ENCODE measurements around the gene BCKDK. TPM values are rescaled to one million over a fixed set of nuclear protein-coding genes. Genes with fewer than 3 reads are reported as not detected.

BCKDK gene
- total and polyA plus RNA-seq, 2 of the 8 experiments (the other 6 are each of a cell fraction or from before 2014, with no cell fraction given) = 49.6 to 77.1 TPM

DNA sequence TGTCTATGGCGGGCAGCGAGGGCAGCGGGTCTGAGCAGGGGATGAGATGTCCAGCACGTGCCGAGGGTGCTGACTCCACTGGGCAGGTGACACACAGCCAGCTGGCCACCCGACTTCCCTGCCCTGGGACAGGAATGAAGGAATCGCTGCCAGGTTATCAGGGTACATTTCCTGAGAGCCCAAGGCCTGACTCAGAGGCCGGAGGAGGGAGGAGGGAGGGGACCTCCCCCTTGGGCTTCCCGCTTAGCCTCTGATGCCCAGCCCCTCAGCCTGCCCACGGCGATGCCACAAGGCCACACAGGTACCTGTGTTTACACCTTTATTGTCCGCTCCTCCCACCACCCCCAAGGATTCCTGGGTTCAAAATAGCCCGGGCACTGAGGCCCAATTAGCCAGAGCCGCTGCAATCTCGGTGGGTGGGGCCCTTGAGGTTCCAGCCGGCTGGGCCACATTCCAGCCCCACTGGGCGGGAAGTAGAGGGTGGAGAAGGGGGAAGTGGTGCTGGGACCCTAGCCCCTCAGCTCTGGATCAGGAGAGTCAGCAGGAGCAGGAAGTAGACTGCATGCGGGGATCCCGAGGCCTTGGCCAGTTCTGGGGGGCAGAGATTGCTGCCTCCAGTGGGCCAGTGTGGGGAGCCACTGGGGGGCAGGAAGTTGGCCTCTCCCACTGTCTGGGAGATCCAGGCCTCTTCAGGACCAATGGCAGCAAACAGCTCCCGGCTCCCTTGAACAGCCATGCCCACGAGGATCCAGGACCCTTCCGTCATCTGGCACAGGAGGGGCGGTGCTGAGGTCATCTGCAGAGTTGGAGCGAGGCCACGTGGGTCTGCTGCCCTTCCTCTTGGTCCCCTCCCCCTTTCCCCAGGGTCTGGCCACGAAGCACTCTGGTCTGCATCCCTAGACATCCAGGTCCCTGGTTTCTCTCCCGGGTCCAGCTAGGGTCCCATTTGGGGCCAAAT, 30.7 kb downstream of the BCKDK start:
- peak overlapping the region; percentile 78; the same call in 1 of the 2 replicates for H2BK12ac ChIP-seq (ENCODE audit: low read depth, low read length)
- 58% methylated on average over 25 of the region's 27 CpGs; no CpG with 5 or more reads in 1 of the 2 experiments for WGBS, 2 experiments (ENCODE audit: extremely low coverage in 1 of 2, insufficient coverage in 1 of 2, insufficient read length in 1 of 2, insufficient replicate concordance in 2 of 2, low coverage in 1 of 2, low lambda C conversion rate in 2 of 2, missing lambda C conversion rate in 1 of 2)
- H3K18ac ChIP-seq (ENCODE audit: extremely low read depth, low read length) = peak overlapping the region; percentile 72
- H3K4me3 ChIP-seq (ENCODE audit: extremely low read depth in 1 of 4, insufficient read depth in 2 of 4, low read depth in 3 of 4, low read length in 4 of 4) = no peak overlapping the region; a peak in 1 of 8 replicates
- POLR2A ChIA-PET (ENCODE audit: partially characterized antibody) = interaction anchor here (0.6 to 34.9 kb wide), 8 partner anchors 9 to 197 kb away, joined by 3 to 713 read pairs (median 6); partner anchors contain the start of genes BCKDK, FUS, KAT8 and PRSS8
- peaks cover 0 to 6% of the 10 kb centered on the region in 2 experiments; a peak in 1 of 4 replicates for H3K79me2 ChIP-seq (ENCODE audit: control insufficient read depth in 1 of 2, insufficient read depth in 2 of 2, low read length in 2 of 2)
- peak overlapping the region; percentile 38; the same call in 1 of the 2 replicates for H2BK20ac ChIP-seq (ENCODE audit: low read length)
- H4K20me1 ChIP-seq (replicated peaks in 1 of 2; ENCODE audit: control insufficient read depth in 1 of 2, insufficient read depth in 2 of 2, low read length in 2 of 2) = peaks cover under 1 to 4% of the 10 kb centered on the region in 2 experiments
- peak overlapping the region; percentile 56 for H4K5ac ChIP-seq (ENCODE audit: insufficient read length, low read depth, low read length)
- H2BK5ac ChIP-seq (ENCODE audit: low read depth, low read length) = peak overlapping the region; percentile 71; the same call in 1 of the 2 replicates
- H2AFZ ChIP-seq (ENCODE audit: low read length) = no peak overlapping the region
- H3K4me1 ChIP-seq (replicated peaks in 1 of 4; ENCODE audit: control insufficient read depth in 3 of 4, insufficient read depth in 4 of 4, low read length in 3 of 4) = peaks cover 5 to 39% (median 30%) of the 10 kb centered on the region in 4 experiments
- H3K4me2 ChIP-seq (ENCODE audit: insufficient read depth in 1 of 2, low read depth in 2 of 2, low read length in 2 of 2) = peak overlapping the region; percentile 4 to 37; a peak in 3 of 4 replicates
- H3K14ac ChIP-seq (ENCODE audit: insufficient read length) = no peak overlapping the region
- peak overlapping the region; percentile 76; the same call in 1 of the 2 replicates for H2AK5ac ChIP-seq (ENCODE audit: low read depth, low read length)
- CTCF ChIA-PET (ENCODE audit: partially characterized antibody) = interaction anchor here (0.7 to 8.1 kb wide), 8 partner anchors 10 to 185 kb away, joined by 3 to 56 read pairs (median 3); no protein-coding TSS in a partner anchor
- H3K23me2 ChIP-seq (ENCODE audit: low read depth, low read length) = peaks cover 20% of the 10 kb centered on the region
- peaks cover 1 to 13% (median 9%) of the 10 kb centered on the region in 4 experiments; a peak in 5 of 7 replicates for H3K27me3 ChIP-seq (replicated peaks in 1 of 4; ENCODE audit: control insufficient read depth in 3 of 4, extremely low read depth in 1 of 4, insufficient read depth in 3 of 4, low read length in 3 of 4)
- peaks cover 4% of the 10 kb centered on the region for H3K79me1 ChIP-seq (ENCODE audit: low read depth, low read length)
- FAIRE-seq (no peak), DNase-seq (ENCODE audit: low read depth in 1 of 2, low spot score in 2 of 2) (peak in 1 of 2 experiments; percentile 70)
- H3K9ac ChIP-seq (replicated peaks in 1 of 4; ENCODE audit: extremely low read depth in 1 of 4, low read depth in 3 of 4, low read length in 3 of 4) = no peak overlapping the region
- H2BK15ac ChIP-seq (ENCODE audit: low read length) = peak overlapping the region; percentile 36
- H4K8ac ChIP-seq (ENCODE audit: extremely low read depth, insufficient read depth, low read length) = peak overlapping the region; percentile 64; the same call in 1 of the 2 replicates
- H4K91ac ChIP-seq (replicated peaks; ENCODE audit: insufficient read length, low read length) = peak overlapping the region; percentile 95
- H3K27ac ChIP-seq (ENCODE audit: low read depth, low read length) = 0 out of 2 replicates have a peak overlapping the region, but pooled peaks have one; percentile 31
- no peak overlapping the region for H3K23ac ChIP-seq (ENCODE audit: insufficient read length)
- H3K4ac ChIP-seq (replicated peaks; ENCODE audit: insufficient read length, low read depth, low read length) = no peak overlapping the region
- H3K56ac ChIP-seq (replicated peaks; ENCODE audit: insufficient read length, low read depth, low read length) = no peak overlapping the region
- H3K9me3 ChIP-seq (ENCODE audit: insufficient read depth in 2 of 2, low read depth in 1 of 2, low read length in 1 of 2) = no peaks in the 10 kb centered on the region
- H3K36me3 ChIP-seq (ENCODE audit: control insufficient read depth in 2 of 4, insufficient read depth in 4 of 4, low read length in 3 of 4) = peaks cover 0 to 1% (median 0%) of the 10 kb centered on the region in 4 experiments; a peak in 1 of 8 replicates
- H2BK120ac ChIP-seq (replicated peaks; ENCODE audit: low read depth, low read length) = peak overlapping the region; percentile 5
- no peak for TF ChIP-seq KDM4A (IDR thresholded peaks at IDR 0.05; ENCODE audit: low read depth, low read length, severe bottlenecking)
- TF ChIP-seq SP4 (IDR thresholded peaks at IDR 0.05; ENCODE audit: low read length) = no peak
- no peak for TF ChIP-seq SP2 (IDR thresholded peaks at IDR 0.05; ENCODE audit: low read length)
- no peak for TF ChIP-seq JUND (IDR thresholded peaks at IDR 0.05; ENCODE audit: low read length)
- peak; percentile 53; the same call in 1 of the 2 replicates for TF ChIP-seq SP1 (IDR thresholded peaks at IDR 0.05; ENCODE audit: low read depth, low read length)
- TF ChIP-seq EGR1 (IDR thresholded peaks at IDR 0.05; ENCODE audit: borderline replicate concordance, low read depth, low read length) = no peak
- 0 out of 2 replicates have a peak, but pooled peaks have one; percentile 13 for TF ChIP-seq TAF1 (IDR thresholded peaks at IDR 0.05; ENCODE audit: low read depth, low read length)
- TF ChIP-seq, protein P1, sequence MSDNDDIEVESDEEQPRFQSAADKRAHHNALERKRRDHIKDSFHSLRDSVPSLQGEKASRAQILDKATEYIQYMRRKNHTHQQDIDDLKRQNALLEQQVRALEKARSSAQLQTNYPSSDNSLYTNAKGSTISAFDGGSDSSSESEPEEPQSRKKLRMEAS (IDR thresholded peaks at IDR 0.05) = peak; percentile 65
- TF ChIP-seq TEAD4 (IDR thresholded peaks at IDR 0.05; ENCODE audit: low read depth, low read length) = peak; percentile 92
- TF ChIP-seq EZH2 (IDR thresholded peaks at IDR 0.05; ENCODE audit: low read depth, low read length, severe bottlenecking) = no peak
